Vagina (tissue), 2 donors: Measurements from ENCODE around the gene AFF3.

Experiments used
- POLR2A ChIP-seq, 2 donors: fragments of 450-650 bp; IDR thresholded peaks; one replicate each; pipeline ENCODE4 v1.6.1; 2017; ENCODE audit warnings: antibody characterized with exemption in 2 of 2, mild to moderate bottlenecking in 2 of 2, moderate library complexity in 2 of 2
- POLR2AphosphoS5 ChIP-seq, 2 donors: sonication (generic); formaldehyde crosslinking; IDR thresholded peaks; one replicate each; pipeline ENCODE4 v1.9.0; 2017; ENCODE audit warnings: antibody characterized with exemption in 2 of 2, mild to moderate bottlenecking in 2 of 2, low read depth in 1 of 2; ENCODE audit not compliant: insufficient read depth in 1 of 2
- TF ChIP-seq, protein P1 (sequence below), 3 experiments: fragments of 450-650 bp in 2 of 3; fragments of 200-600 bp in 1 of 3; sonication (generic) in 1 of 3; IDR thresholded peaks; one replicate each; pipeline ENCODE4 v1.5.1; 2017 to 2019; ENCODE audit warnings: antibody characterized with exemption in 3 of 3, mild to moderate bottlenecking in 2 of 3, moderate library complexity in 2 of 3

GRCh38 chr2:99824758-99825157, 317.6 kb downstream of the AFF3 start:
- TF ChIP-seq, protein P1, sequence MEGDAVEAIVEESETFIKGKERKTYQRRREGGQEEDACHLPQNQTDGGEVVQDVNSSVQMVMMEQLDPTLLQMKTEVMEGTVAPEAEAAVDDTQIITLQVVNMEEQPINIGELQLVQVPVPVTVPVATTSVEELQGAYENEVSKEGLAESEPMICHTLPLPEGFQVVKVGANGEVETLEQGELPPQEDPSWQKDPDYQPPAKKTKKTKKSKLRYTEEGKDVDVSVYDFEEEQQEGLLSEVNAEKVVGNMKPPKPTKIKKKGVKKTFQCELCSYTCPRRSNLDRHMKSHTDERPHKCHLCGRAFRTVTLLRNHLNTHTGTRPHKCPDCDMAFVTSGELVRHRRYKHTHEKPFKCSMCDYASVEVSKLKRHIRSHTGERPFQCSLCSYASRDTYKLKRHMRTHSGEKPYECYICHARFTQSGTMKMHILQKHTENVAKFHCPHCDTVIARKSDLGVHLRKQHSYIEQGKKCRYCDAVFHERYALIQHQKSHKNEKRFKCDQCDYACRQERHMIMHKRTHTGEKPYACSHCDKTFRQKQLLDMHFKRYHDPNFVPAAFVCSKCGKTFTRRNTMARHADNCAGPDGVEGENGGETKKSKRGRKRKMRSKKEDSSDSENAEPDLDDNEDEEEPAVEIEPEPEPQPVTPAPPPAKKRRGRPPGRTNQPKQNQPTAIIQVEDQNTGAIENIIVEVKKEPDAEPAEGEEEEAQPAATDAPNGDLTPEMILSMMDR (IDR thresholded peaks at IDR 0.05), result no peak
- TF ChIP-seq POLR2AphosphoS5 (IDR thresholded peaks at IDR 0.05; ENCODE audit: insufficient read depth in 1 of 2, low read depth in 1 of 2) (no peak), POLR2A (IDR thresholded peaks at IDR 0.05) (no peak)
